ENCODE data around the gene DUSP12. TPM values are rescaled to one million over a fixed set of nuclear protein-coding genes. Genes with fewer than 3 reads are reported as not detected.

Gene DUSP12
- polyA plus RNA-seq, 2 of the 4 experiments (the other 2 are of a cell fraction), result 47.3 to 96.3 TPM

DNA sequence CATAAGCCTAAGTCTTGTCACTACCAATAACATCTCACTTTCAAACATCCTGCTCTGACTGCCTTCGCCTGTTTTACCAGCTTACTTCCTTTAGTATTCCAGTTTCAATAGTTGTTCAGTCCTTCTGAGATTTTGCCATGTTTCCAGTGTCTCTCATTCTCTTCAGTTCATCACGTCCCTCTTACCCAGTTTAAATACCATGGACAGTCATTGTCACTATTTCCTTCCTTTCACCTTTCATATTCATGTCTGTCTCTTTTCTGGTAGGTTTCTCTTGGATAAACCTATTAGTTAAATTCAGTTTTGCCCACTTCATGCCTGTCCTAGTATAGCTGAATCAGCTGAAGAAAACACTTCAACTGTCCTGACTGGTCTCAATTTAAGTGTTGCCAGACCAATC is 22.4 kb downstream of the DUSP12 start:
- DNase-seq (ENCODE audit: low read depth in 1 of 2, low spot score in 1 of 2) (no peak), FAIRE-seq (no peak), ATAC-seq (no peak)
- Histone ChIP-seq H3K27ac (no peak overlapping the region), H3K9me3 (no peaks in the 10 kb centered on the region), H3K4me1 (peaks cover 8% of the 10 kb centered on the region; the same call in 1 of the 3 replicates), H3K4me2 (no peak overlapping the region), H3K4me3 (no peak overlapping the region)
- WGBS (ENCODE audit: missing lambda C conversion rate), result 89% methylated on average over 2 of the region's 2 CpGs
- ChIA-PET CTCF (interaction anchor here (1.5 to 2.0 kb wide), 2 partner anchors 21 to 265 kb away, joined by 3 to 8 read pairs; no protein-coding TSS in a partner anchor), POLR2A (no interaction called here)
- TF ChIP-seq, protein P1, sequence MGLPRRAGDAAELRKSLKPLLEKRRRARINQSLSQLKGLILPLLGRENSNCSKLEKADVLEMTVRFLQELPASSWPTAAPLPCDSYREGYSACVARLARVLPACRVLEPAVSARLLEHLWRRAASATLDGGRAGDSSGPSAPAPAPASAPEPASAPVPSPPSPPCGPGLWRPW (IDR thresholded peaks at IDR 0.05), result no peak
- TF ChIP-seq SREBF2 (IDR thresholded peaks at IDR 0.05) (no peak), ZFP36 (IDR thresholded peaks at IDR 0.05; ENCODE audit: borderline replicate concordance, partially characterized antibody) (no peak), SMC3 (IDR thresholded peaks at IDR 0.05) (no peak), CEBPB (IDR thresholded peaks at IDR 0.05) (no peak), RARB (CRISPR knock-in tag; IDR thresholded peaks at IDR 0.05) (no peak), POLR2AphosphoS2 (conservative IDR thresholded peaks at IDR 0.05; ENCODE audit: low read length) (no peak), CBX2 (IDR thresholded peaks at IDR 0.05; ENCODE audit: borderline replicate concordance, low read depth) (no peak), HOXB5 (CRISPR knock-in tag; IDR thresholded peaks at IDR 0.05) (no peak), FOXS1 (CRISPR knock-in tag; IDR thresholded peaks at IDR 0.05) (no peak), HDAC2 (IDR thresholded peaks at IDR 0.05) (no peak), FOSL2 (IDR thresholded peaks at IDR 0.05) (no peak), FOSL2 (CRISPR knock-in tag; IDR thresholded peaks at IDR 0.05) (no peak), CHD2 (IDR thresholded peaks at IDR 0.05; ENCODE audit: low read length, partially characterized antibody) (no peak), MAZ (IDR thresholded peaks at IDR 0.05; ENCODE audit: borderline replicate concordance, low read depth, low read length) (no peak), FOSB (CRISPR knock-in tag; IDR thresholded peaks at IDR 0.05) (no peak), GATA3 (IDR thresholded peaks at IDR 0.05; ENCODE audit: borderline replicate concordance) (no peak), ZC3H11A (IDR thresholded peaks at IDR 0.05) (no peak), NFE2L2 (conservative IDR thresholded peaks at IDR 0.05; ENCODE audit: low read length) (no peak)
- TF ChIP-seq, protein P2, sequence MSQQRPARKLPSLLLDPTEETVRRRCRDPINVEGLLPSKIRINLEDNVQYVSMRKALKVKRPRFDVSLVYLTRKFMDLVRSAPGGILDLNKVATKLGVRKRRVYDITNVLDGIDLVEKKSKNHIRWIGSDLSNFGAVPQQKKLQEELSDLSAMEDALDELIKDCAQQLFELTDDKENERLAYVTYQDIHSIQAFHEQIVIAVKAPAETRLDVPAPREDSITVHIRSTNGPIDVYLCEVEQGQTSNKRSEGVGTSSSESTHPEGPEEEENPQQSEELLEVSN (IDR thresholded peaks at IDR 0.05; ENCODE audit: borderline replicate concordance, low read depth), result no peak

DNA sequence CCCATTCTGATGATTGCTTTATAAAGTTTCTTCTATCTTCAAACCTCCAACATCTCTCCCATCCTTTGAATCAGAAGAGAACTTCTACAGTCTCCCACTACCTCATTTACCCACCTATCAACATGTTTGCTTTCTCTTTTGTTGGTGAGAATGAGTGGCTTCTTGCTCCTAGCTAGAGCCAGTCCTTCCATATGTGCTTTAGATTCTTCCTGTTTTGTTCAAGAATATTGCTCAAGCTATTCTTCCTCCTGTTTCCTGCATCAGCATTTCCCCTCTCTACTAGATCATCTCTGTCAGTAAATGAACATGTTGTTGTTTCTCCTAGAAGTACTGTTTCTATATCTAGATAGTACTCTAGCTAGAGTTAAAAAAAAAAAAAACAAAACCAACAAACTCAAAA is 22.8 kb downstream of the DUSP12 start:
- H3K4me1 ChIP-seq, result peaks cover 4% of the 10 kb centered on the region; the same call in 1 of the 3 replicates
- H3K4me2 ChIP-seq, result no peak overlapping the region
- ChIA-PET CTCF (interaction anchor here (1.5 to 2.0 kb wide), 2 partner anchors 20 to 265 kb away, joined by 3 to 8 read pairs; no protein-coding TSS in a partner anchor), POLR2A (interaction anchor here (0.7 kb wide), 1 partner anchor 42 kb away, joined by 5 read pairs; no protein-coding TSS in a partner anchor)
- H3K9me3 ChIP-seq, result no peaks in the 10 kb centered on the region
- no peak for FAIRE-seq
- DNase-seq (ENCODE audit: low read depth in 1 of 2, low spot score in 1 of 2), result no peak
- TF ChIP-seq EHMT2 (IDR thresholded peaks at IDR 0.05; ENCODE audit: low read depth), result no peak
- no peak for TF ChIP-seq NFE2L2 (conservative IDR thresholded peaks at IDR 0.05; ENCODE audit: low read length)
- TF ChIP-seq CEBPB (IDR thresholded peaks at IDR 0.05), result no peak
- TF ChIP-seq KDM1A (IDR thresholded peaks at IDR 0.05; ENCODE audit: low read depth), result no peak
- TF ChIP-seq SREBF2 (IDR thresholded peaks at IDR 0.05), result no peak
- TF ChIP-seq EP300 (IDR thresholded peaks at IDR 0.05), result no peak
- no peak for TF ChIP-seq HEYL (CRISPR knock-in tag; IDR thresholded peaks at IDR 0.05)
- TF ChIP-seq FOSL2 (IDR thresholded peaks at IDR 0.05), result no peak
- TF ChIP-seq FOSL2 (CRISPR knock-in tag; IDR thresholded peaks at IDR 0.05), result no peak
- no peak for TF ChIP-seq TP53 (CRISPR knock-in tag; IDR thresholded peaks at IDR 0.05)
- no peak for TF ChIP-seq GATA3 (IDR thresholded peaks at IDR 0.05; ENCODE audit: borderline replicate concordance)
- no peak for TF ChIP-seq JUNB (IDR thresholded peaks at IDR 0.05)
- TF ChIP-seq RFX5 (IDR thresholded peaks at IDR 0.05), result no peak
- TF ChIP-seq, protein P3, sequence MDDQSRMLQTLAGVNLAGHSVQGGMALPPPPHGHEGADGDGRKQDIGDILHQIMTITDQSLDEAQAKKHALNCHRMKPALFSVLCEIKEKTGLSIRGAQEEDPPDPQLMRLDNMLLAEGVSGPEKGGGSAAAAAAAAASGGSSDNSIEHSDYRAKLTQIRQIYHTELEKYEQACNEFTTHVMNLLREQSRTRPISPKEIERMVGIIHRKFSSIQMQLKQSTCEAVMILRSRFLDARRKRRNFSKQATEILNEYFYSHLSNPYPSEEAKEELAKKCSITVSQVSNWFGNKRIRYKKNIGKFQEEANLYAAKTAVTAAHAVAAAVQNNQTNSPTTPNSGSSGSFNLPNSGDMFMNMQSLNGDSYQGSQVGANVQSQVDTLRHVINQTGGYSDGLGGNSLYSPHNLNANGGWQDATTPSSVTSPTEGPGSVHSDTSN (IDR thresholded peaks at IDR 0.05), result no peak
- TF ChIP-seq, protein P4, sequence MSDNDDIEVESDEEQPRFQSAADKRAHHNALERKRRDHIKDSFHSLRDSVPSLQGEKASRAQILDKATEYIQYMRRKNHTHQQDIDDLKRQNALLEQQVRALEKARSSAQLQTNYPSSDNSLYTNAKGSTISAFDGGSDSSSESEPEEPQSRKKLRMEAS (IDR thresholded peaks at IDR 0.05), result no peak
- no peak for TF ChIP-seq MAZ (IDR thresholded peaks at IDR 0.05; ENCODE audit: borderline replicate concordance, low read depth, low read length)
- TF ChIP-seq MYC (IDR thresholded peaks at IDR 0.05; ENCODE audit: borderline replicate concordance, low read length), result no peak
- H3K27ac ChIP-seq, result no peak overlapping the region
- H3K4me3 ChIP-seq, result no peak overlapping the region
- no peak for ATAC-seq
